GM19023 (cell line): ENCODE data around the gene TRPM2.

Source experiments
- ATAC-seq: cut with Tn5 transposase; IDR thresholded peaks from one replicate; pipeline ENCODE4 v1.9.1; 2021; ENCODE audit warnings: mild to moderate bottlenecking, moderate library complexity; ENCODE audit not compliant: unreplicated experiment

TRPM2 gene

GRCh38 chr21:44370786-44371410 is 17.5 kb downstream of the TRPM2 start:
- ATAC-seq: no peak

GRCh38 chr21:44371596-44371995 is 18.2 kb downstream of the TRPM2 start:
- ATAC-seq: no peak

- no peak for ATAC-seq
Observed at GRCh38 chr21:44372616-44373015, 19.2 kb downstream of the TRPM2 start.

GRCh38 chr21:44374601-44375280 is 21.3 kb downstream of the TRPM2 start:
- ATAC-seq: no peak

GRCh38 chr21:44375281-44375651 is 21.8 kb downstream of the TRPM2 start:
- no peak for ATAC-seq

GRCh38 chr21:44375761-44376241 is 22.4 kb downstream of the TRPM2 start:
- ATAC-seq: no peak

- no peak for ATAC-seq
Observed at GRCh38 chr21:44376606-44377005, 23.2 kb downstream of the TRPM2 start.

- ATAC-seq: no peak
Observed at GRCh38 chr21:44377201-44377921, 23.9 kb downstream of the TRPM2 start.

- ATAC-seq: no peak
Observed at GRCh38 chr21:44377922-44378645, 24.7 kb downstream of the TRPM2 start.

- ATAC-seq: no peak
Observed at GRCh38 chr21:44378646-44379514, 25.5 kb downstream of the TRPM2 start.

GRCh38 chr21:44379515-44379848 is 26.1 kb downstream of the TRPM2 start:
- no peak for ATAC-seq

GRCh38 chr21:44379991-44380865 is 26.8 kb downstream of the TRPM2 start:
- no peak for ATAC-seq

GRCh38 chr21:44380876-44381275 is 27.5 kb downstream of the TRPM2 start:
- no peak for ATAC-seq

GRCh38 chr21:44381874-44382273 is 28.5 kb downstream of the TRPM2 start:
- ATAC-seq: no peak

GRCh38 chr21:44382536-44382935 is 29.1 kb downstream of the TRPM2 start:
- ATAC-seq: no peak

- ATAC-seq: no peak
Observed at GRCh38 chr21:44383216-44383615, 29.8 kb downstream of the TRPM2 start.

GRCh38 chr21:44384968-44385367 is 31.5 kb downstream of the TRPM2 start:
- ATAC-seq: no peak

- ATAC-seq: no peak
Observed at GRCh38 chr21:44389335-44389734, 35.9 kb downstream of the TRPM2 start.

- ATAC-seq: no peak
Observed at GRCh38 chr21:44390886-44391285, 37.5 kb downstream of the TRPM2 start.
